ENCODE results near the gene ROR1.
"Not testable (repeated sequence)": the region's sequence is repeated elsewhere in the genome, so short reads cannot be mapped to it uniquely, and the experiment has no call there.

ROR1 gene

DNA sequence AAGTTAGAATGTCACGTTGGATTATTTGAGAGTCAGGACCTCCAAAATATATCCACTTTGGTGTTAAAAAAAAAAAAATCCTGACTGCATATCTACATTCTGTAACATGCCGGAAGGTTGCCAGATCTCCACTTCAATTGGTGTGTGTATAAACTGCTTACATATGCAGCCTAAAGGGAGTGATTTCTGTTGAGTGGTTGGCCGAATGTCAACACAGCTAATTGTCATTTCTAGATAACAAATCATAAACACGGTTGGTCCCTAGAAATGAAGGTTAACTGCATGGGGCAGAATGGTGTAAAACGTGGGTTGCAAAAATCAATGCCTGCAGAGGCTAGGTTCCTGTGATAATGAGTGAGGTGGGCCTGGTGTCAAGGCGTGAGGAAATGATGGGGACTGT lies 15.0 kb upstream of the ROR1 start:
- DNase-seq = no peak

DNA sequence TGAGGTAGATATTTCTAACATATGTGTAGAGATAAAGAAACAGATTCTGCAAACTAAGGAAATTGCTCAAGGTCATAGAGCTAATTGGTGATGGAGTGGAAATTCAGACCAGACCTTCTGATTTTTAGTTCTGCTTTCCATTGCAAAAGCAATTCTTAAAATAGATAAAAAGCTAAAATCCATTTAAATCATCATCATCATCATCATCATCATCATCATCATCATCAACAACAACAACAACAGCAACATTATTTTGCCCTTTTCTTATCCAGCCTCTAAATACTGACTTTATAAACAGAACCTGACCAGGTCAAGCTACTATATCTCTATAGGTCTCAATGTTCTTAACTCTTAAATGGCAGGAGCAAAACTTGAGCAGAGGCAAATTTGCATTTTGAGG lies 14.0 kb upstream of the ROR1 start:
- DNase-seq = no peak

DNA sequence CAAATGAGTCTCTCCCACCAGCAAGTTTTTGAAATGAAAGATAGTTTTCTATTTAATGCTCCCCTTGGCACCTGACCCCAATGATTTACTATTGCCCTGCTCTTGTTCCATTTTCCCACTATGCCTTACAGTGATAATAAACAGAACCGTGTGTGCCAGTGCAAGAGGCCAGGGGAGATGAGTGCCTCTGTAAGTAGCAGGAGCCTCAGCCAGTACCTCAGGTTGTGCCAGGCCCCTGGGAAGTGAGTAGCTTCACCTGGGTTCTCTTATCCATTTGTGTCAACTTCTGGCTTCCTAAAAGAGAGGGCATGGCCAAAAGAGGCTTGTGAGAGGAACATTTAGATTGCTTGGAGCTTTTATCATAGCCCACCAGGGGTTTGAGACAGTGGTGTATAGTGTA lies 3.4 kb upstream of the ROR1 start:
- no peak for DNase-seq

DNA sequence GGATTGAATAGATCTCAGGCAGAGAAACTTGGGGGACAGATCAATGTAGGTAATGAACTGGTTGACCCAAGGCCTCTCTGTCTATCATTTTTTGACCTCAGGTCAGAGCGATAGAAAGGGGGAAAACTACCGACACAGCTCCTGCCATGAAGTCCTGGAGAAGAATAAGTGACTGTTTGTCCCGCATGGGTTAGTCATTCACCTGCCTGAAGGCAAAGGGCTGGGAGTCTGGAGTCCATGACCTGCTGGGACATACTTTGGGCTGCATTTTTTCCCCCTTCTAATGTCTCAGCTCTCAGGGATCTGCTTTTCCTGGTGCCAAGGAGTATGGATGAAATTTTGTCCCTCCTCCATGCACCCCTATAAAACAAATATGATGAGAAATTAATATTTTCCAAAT lies 1.6 kb upstream of the ROR1 start:
- DNase-seq = no peak

DNA sequence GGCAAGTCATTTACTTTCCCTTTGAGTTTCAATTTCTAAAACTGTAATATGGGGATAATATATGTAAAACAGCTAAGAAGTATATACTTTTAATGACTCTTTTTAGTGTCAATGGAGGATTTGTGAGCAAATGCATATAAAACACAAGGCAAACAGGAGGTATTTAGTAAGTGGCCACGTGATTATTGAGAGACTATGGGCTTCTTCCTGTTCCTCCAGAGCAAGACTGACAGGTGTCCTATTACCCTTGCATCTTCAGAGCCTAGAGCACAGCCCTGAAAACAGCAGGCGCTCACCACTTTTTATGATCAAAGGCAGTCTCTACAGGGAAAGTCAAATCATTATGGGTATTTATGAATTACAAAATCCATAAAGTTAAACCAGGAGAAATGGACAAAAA lies 941 bp upstream of the ROR1 start:
- DNase-seq = no peak

DNA sequence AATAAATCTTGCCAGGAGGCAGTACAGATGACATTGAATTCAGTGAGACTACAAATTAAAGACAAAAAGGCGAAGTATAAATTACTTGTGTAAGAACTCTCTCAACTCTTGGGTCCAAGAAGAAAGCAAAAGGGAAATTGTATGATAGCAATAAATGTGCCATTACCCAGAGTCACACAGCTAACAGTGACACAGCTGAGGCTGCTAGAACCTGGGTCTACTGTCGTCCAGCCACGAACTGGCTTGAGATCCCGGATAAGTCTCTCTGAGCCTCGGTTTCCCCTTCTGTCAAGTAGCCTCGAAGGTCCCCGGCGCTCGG lies 362 bp upstream of the ROR1 start:
- no peak for DNase-seq

DNA sequence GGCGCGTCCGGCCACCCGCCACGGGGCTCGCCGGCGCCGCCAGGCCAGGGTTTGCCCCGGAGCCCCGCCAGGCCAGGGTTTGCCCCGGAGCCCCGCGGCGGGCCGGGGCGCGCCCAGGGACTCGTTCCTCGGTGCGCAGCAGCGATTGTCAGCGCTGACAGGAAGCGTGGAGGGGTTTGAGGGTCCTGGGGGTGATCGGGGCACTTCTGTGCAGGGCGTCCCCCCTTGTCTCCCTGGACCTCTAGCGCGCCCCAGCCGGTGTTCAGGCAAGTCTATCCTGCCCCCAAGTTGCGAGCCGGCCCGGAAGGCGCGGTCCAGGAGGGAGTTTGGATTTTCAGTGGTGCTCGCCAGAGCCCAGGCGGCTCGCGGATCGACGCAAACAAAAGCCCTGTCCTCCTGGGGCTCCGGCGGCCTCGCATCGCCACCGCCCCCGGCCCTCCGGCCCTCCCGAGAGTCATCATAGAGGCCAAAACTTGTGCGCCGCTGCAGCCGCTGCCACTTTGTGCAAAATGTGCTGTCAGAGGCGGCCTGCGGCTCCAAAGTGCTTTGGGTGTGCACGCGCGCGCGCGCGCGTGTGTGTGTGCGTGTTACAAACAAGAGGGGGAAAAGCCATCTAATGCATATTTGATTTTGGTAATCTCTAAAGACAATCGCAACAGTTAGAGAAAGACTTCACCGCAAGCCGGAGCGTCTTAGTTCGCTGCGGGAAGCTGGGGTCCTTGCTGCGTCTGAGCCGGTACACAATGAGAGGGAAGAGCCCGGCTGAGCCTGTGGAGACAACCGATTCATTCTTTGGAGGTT lies 1.0 kb downstream of the ROR1 start:
- DNase-seq = peak in 26 of 56 donors; percentile 1 to 39 (median 20)

DNA sequence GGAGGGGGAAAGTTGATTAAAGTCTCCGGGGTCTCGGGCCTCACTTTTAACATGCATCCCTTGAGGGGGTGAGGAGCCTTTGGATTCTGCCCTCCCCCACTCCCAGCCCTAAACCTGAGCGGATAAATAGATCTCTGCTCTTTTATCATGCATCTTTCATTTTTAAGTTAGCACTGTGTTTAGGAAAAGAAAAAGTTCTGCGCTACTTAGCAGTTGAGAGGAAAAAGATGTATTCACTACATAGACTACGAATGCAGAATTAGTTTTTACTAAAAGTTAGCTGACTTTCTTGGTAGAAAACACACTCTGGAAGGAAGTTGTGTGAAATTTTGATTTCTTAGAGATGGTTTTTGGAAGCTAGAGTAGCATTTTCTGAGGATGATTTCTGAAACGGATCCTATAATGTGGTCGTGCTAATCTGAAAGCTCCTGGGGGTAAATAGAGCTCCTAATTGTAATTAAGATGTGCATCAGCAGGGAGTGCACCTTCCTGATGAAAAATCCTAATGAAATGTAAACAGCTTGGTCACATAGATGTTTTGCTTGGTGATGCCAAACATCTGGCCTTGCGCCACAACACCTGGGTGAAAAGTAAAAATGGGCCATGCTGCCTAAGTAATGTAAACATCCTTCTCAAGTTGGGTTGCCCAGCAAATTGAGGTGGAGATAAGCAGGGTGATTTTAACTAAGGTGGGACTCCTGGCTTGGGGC lies 1.8 kb downstream of the ROR1 start:
- no peak for DNase-seq

DNA sequence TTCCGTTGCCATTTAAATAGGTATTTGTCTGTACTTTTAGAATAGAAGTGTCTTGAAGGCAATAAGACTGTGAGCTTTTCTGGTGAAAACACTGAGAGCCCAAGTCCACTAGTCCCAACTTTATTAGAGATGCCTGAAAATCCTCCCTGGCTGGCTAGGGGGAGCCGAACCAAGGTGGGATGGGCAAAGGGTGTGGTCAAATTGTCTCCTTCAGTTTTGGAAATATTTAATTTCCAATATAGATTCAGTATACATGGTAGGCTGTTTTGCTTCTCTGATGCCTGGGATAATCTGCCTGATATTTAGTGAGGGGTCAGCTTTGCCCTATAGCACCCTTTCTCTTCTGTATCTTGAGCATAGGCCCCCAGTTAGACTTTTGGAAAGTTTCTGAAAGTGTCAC lies 3.5 kb downstream of the ROR1 start:
- no peak for DNase-seq

DNA sequence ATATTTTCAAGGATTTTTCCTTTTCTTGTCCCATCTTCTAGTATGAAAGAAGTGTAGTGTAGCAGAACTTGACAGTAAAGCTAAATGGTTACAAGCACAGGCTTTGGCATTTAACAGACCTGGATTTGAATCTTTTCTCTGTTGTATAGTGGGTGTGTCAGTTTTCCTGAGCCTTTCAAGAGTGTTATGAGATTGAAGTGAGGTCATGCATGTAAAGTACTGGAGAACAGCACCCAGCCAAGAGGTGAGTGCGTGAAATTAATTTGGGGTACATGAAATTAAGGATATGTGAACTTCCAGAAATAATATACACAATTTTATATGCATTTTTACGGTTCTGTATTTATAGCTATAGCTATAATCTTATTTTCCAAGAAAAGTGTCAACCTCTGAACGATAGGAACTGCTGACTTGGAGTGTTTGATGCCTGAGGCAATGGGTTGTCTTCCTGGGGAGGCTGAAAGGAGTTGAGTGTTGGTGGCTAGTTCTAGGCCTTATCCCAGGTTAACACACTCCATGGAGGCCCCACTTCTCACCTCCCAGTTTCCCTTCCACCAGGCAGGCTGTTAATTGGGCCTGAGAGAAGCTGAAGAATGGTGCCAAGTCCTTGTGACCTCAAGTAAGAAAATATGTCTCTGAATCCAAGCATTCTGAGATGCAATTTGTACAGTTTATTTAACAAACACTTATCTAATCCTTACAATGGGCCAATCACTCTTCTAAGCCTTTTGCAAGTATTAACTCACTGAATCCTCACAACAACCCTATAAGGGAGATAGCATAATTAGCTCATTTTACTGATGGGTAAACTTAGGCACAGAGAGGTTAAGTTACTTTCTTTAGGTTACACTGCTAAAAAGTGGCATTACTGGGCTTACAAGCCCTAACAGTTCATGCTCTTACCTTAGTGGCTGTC lies 4.4 kb downstream of the ROR1 start:
- DNase-seq = no peak

DNA sequence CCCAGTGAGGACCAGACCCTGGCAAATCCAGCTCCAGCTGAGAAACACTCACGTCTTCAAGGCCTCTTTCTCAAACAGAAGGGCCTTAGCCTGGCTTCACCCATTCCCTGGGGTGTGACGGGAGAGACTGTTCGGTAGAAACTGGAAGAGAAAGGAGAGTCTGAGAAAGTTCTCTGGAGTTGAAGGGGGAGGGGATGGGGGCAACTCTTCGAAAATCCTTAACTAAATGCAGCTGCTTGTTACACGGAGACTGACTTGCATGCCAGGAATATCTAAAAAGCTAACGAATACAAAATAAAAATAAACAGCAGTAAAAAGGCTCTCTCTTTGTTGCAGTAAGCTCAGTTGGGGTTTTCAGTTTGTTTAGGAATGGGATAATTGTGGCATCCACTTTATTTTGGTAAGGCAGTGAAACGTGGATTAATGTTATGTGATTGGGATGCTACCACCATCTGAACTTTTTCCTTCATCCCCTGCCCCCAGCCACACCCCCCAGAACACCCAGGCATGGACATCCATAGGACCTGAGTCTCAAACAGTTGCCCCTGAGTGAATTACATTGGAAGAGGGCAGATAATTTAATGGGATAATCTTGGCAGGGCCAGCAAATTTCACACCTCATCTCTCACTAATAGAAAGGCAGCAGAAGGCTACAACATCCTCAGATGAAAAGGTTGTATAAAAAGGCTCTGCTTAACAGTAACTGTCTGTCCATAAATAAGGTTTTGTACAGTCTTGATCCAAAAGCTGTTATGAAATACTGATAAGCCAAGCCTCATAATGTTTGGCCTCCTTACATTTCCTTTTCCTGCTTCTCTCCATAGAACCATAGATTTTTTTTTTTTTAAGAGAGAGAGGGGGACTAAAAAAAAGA lies 5.8 kb downstream of the ROR1 start:
- no peak for DNase-seq

DNA sequence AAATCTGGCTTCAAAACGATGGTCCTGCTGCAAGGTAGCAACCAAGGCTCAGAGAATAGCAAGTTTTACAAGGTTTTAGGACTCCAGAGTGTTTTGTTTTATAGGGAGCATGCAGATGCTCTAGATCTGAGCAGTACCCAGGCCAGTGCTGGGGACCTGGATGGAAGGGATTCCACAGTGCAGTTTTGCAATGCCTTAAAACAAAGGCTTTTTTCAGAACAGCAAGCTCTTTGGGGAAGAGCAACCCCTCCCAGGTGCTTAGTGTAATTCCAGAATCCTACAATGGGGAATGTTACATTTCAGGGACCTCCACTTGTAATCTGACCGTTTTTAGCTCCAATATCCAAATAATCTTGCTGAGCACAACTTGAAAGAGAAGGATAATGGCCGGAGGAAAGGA lies 6.7 kb downstream of the ROR1 start:
- DNase-seq = no peak

DNA sequence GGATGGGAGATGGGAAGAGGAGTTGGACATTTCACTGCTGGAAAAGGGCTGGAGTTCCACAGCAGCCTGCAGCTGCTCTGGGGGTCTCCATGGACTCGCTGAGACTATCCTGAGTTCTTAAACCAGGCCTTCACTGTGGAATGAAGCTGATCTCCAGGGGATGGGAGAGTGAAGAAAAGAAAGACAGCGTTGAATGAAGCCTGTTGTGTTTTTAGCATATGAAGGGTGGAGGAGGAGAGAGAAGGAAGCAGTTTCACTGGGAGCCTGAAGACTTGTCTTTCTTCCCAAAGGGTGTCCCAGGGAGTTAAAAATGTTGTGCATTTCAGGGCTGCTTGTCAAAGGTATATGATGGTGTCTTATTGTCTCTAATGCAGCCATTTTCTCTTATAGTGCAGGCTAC lies 9.2 kb downstream of the ROR1 start:
- no peak for DNase-seq

DNA sequence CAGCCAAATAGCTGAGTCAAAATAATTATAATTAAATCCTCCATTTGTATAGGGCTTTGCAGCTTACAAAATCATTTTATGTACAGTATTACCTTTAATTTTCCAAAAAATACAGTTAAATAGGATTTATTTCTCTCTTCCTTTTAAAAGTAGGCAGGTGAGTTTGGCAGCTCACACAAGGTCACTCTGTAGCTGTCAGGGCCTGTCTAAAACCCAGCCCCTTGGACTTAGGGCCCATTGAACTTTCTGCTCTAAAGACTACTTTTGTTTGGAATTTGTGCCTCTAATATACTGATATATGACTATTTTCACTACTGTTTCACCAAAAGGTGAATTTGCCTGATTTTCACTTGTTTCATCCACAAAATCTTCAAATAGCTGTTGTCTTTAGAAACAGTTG lies 10.3 kb downstream of the ROR1 start:
- no peak for DNase-seq

DNA sequence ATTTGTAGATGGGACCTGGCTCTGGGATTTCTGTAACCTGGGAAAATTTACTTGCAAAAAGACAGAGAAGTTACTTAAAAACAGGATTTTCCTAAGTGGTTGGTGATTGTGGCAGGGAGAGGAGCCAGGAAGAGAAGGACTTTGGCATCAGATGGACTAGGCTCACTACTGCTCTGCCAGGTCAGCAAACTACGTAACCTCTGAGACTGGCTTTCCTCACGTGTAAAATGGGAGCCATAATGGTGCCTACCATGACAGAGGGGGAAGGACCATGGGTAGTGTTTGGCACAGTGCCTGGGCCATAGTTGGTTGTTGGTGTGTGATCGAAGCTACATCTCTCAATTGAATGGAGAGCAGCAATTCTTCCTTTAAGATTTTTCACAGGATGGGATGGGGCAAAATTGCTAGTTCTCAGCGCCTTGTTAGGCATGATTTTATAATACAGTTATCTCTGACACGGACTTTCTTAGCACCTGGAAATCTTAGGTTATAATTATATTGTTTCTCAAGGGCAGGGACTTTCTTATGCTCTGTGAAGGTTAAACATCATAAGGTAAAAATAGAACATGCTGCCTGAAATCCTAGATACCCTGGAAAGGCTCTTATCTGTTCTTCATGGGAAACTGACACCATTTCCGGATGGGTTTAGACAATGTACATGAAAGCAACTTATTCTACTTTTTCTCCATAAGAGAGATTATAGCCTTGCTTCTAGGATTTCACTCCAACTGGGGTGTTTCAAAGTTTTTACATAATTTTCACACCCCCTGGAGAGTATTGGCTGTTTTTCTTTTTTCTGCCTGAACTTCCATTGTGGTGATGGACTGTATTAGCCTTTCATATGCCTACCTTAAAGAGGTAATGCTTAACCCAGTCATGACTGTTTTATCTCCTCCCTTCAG lies 10.9 kb downstream of the ROR1 start:
- no peak for DNase-seq

DNA sequence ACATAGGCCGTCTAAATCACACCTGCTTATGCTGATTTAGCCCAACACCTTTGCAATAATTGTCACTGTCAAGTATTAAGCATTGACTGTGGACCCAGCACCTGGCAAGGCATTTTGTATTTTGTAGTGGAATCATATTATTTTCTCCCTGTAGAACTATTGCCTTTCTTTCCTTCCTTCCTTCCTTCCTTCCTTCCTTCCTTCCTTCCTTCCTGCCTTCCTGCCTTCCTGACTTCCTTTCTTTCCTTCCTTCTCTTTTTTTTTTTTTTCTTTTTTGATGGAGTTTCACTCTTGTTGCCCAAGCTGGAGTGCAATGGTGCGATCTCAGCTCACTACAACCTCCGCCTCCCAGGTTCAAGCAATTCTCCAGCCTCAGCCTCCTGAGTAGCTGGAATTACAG lies 13.5 kb downstream of the ROR1 start:
- not testable (repeated sequence) for DNase-seq

DNA sequence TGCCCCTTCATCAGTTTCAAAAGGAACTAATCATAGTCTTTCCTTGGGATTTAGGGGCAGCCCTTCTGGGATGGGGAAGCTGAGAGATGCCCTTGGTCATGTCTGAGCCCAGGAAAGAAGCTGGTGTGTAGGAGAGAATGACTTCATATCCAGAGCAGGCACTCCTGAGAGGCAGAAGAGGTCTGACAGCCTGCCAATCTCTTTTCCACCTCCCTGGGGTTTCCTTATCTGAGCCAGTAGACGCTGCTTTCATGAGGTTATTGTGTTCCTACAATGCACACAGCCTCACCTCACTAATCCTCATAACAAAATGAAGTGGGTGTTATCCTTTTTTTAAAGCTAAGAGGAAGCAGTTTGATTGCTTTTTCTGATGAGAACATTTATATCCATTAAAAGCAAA lies 14.1 kb downstream of the ROR1 start:
- no peak for DNase-seq

DNA sequence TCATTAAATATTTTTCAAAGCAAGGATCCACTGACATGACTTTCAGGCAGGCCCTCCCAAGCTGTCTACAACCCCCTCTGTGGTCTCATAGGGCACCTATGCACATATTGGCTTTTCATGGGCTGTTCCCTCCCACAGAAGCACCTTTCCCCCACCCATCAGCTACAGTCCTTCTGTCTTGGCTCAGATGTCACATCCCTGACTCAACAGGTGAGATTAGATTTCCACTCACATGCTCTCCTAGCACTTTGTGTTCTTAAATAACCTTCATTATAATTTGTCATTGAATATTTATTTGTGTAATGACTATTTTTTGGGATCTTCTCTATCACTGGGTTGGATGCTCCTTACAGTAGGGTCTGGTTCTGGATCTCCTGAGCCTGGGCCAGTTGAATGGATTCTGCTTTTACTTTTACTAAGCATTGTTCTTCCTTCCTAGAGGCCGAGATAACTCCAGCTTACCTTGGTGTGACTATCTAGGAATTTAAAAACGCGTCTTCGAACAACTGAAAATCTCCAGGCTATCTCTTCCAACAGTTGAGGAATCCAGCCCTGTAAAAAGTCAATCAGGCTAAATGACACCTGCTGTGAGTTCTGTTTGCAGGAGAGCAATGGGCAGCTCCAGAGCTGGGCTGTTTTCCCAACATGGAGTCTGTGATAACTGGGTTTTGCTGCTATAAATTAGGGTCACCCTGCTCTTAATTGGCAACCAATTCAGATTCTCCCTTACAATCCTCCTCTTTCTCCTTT lies 16.2 kb downstream of the ROR1 start:
- no peak for DNase-seq

DNA sequence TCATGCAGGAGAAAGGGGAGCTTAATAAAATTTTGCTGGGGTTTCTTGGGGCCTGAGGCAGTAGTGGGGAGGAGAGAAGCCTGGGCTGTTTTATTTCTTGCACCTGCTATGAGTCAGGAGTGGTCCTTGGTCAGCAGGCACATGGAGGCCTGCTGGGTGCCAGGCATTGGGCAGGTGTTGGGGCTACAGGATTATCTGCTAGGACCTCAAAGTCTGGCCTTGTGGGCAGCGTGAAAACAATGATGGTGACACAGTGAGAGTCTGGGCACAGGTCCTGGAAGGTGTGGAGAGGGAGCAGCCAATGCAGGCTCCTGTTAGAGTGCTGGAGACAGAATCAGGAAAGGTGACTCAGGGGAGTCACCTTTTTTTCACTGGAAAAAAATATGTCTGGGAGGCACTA lies 17.2 kb downstream of the ROR1 start:
- DNase-seq = no peak

Data from amygdala (tissue), 56 donors.